OCI-LY1 (cell line): ENCODE measurements around the gene RPRD1A.
"Not testable (repeated sequence)": the region's sequence is repeated elsewhere in the genome, so short reads cannot be mapped to it uniquely, and the experiment has no call there.

Experiments
- H2AFZ ChIP-seq: fragments of 200-600 bp; sonication (generic), shearing (Covaris generic); 2 replicates; pipeline ENCODE4 v1.6.0; 2014; ENCODE audit warnings: antibody characterized with exemption, mild to moderate bottlenecking, low read length
- H3F3A ChIP-seq: fragments of 200-600 bp; sonication (generic), shearing (Covaris generic); 2 replicates; pipeline ENCODE4 v1.6.0; 2014; ENCODE audit warnings: mild to moderate bottlenecking, antibody characterized with exemption, low read length, moderate library complexity; ENCODE audit not compliant: insufficient read depth
- H3K27ac ChIP-seq: fragments of 200-600 bp; sonication (generic); 2 replicates; pipeline ENCODE4 v1.5.1; 2014; ENCODE audit warnings: low read length, mixed run types, mild to moderate bottlenecking, low read depth; ENCODE audit not compliant: poor library complexity, severe bottlenecking
- H3K27me3 ChIP-seq: fragments of 200-600 bp; sonication (generic); 2 replicates; pipeline ENCODE4 v1.6.0; 2014; ENCODE audit warnings: antibody characterized with exemption, mild to moderate bottlenecking, low read length, moderate library complexity; ENCODE audit not compliant: insufficient read depth
- H3K36me3 ChIP-seq: fragments of 200-600 bp; sonication (generic); 2 replicates; pipeline ENCODE4 v1.6.1; 2014; ENCODE audit warnings: mild to moderate bottlenecking, antibody characterized with exemption, low read length, moderate library complexity, mixed read lengths; ENCODE audit not compliant: insufficient read depth
- H3K4me1 ChIP-seq: fragments of 200-600 bp; sonication (generic); 2 replicates; pipeline ENCODE4 v1.5.1; 2014; ENCODE audit warnings: mild to moderate bottlenecking, low read length, moderate library complexity; ENCODE audit not compliant: insufficient read depth, severe bottlenecking
- H3K4me2 ChIP-seq: fragments of 200-600 bp; sonication (generic), shearing (Covaris generic); 2 replicates; pipeline ENCODE4 v1.6.1; 2014; ENCODE audit warnings: low read length
- H3K4me3 ChIP-seq: fragments of 200-600 bp; sonication (generic); 2 replicates; pipeline ENCODE4 v1.5.1; 2014; ENCODE audit warnings: low read length, low read depth, mild to moderate bottlenecking, mixed read lengths; ENCODE audit not compliant: poor library complexity, severe bottlenecking
- H3K79me2 ChIP-seq: fragments of 200-600 bp; shearing (Covaris generic); 2 replicates; pipeline ENCODE4 v1.6.1; 2016; ENCODE audit warnings: mixed run types, low read length, mixed read lengths; ENCODE audit not compliant: insufficient read depth
- H3K9ac ChIP-seq: fragments of 200-600 bp; sonication (generic), shearing (Covaris generic); 2 replicates; pipeline ENCODE4 v1.6.1; 2014; ENCODE audit warnings: mild to moderate bottlenecking, low read length, mixed read lengths
- H3K9me2 ChIP-seq: fragments of 200-600 bp; sonication (generic), shearing (Covaris generic); 2 replicates; pipeline ENCODE4 v1.6.1; 2014; ENCODE audit warnings: low read depth, mild to moderate bottlenecking, low read length, mixed read lengths
- H3K9me3 ChIP-seq: fragments of 200-600 bp; shearing (Covaris generic); 2 replicates; pipeline ENCODE4 v1.6.1; 2014; ENCODE audit warnings: low read length, mixed read lengths
- H4K20me1 ChIP-seq: fragments of 200-600 bp; sonication (generic), shearing (Covaris generic); 2 replicates; pipeline ENCODE4 v1.6.0; 2016; ENCODE audit warnings: mild to moderate bottlenecking, low read length; ENCODE audit not compliant: insufficient read depth
- CTCF ChIP-seq: fragments of 200-600 bp; sonication (generic), shearing (Covaris generic); IDR thresholded peaks from 2 replicates; pipeline ENCODE4 v1.5.1; 2017; ENCODE audit warnings: mild to moderate bottlenecking, antibody characterized with exemption, low read length, moderate library complexity, mixed read lengths
- EZH2 ChIP-seq: fragments of 200-600 bp; sonication (generic), shearing (Covaris generic); IDR thresholded peaks from 2 replicates; pipeline ENCODE4 v1.8.0; 2017; ENCODE audit warnings: borderline replicate concordance, mixed run types, mild to moderate bottlenecking, antibody characterized with exemption, low read length, moderate library complexity, mixed read lengths

The RPRD1A gene

GRCh38 chr18:35969676-35970075, 97.7 kb downstream of the RPRD1A start:
- Histone ChIP-seq H3K4me3 (no peak overlapping the region), H3K4me2 (no peak overlapping the region), H3F3A (no peaks in the 10 kb centered on the region), H3K9ac (no peak overlapping the region), H3K4me1 (peaks cover 29% of the 10 kb centered on the region), H3K27me3 (no peaks in the 10 kb centered on the region), H3K27ac (no peak overlapping the region), H2AFZ (no peak overlapping the region), H3K9me3 (no peaks in the 10 kb centered on the region), H3K79me2 (peaks cover 8% of the 10 kb centered on the region), H3K36me3 (peaks cover 7% of the 10 kb centered on the region), H4K20me1 (no peaks in the 10 kb centered on the region), H3K9me2 (no peaks in the 10 kb centered on the region)
- TF ChIP-seq CTCF, result no peak
- no peak for TF ChIP-seq EZH2

GRCh38 chr18:35968278-35968880, 99.0 kb downstream of the RPRD1A start:
- Histone ChIP-seq H2AFZ (no peak overlapping the region), H3K4me2 (no peak overlapping the region), H3K9me2 (no peaks in the 10 kb centered on the region), H3K79me2 (peaks cover 7% of the 10 kb centered on the region), H3K4me3 (no peak overlapping the region), H3K4me1 (peaks cover 18% of the 10 kb centered on the region), H3K27me3 (no peaks in the 10 kb centered on the region), H4K20me1 (no peaks in the 10 kb centered on the region), H3K9me3 (no peaks in the 10 kb centered on the region), H3K9ac (no peak overlapping the region), H3K27ac (no peak overlapping the region), H3K36me3 (no peaks in the 10 kb centered on the region; the same call in 1 of the 2 replicates), H3F3A (no peaks in the 10 kb centered on the region)
- TF ChIP-seq EZH2, result no peak
- TF ChIP-seq CTCF, result no peak

GRCh38 chr18:35967866-35968265, 99.5 kb downstream of the RPRD1A start:
- not testable (repeated sequence) for H3K79me2 ChIP-seq, H3K4me2 ChIP-seq, H3K9me2 ChIP-seq

GRCh38 chr18:35964319-35964718, 103.0 kb downstream of the RPRD1A start:
- Histone ChIP-seq H3K9me3 (no peaks in the 10 kb centered on the region), H4K20me1 (no peaks in the 10 kb centered on the region), H3K9ac (no peak overlapping the region), H2AFZ (no peak overlapping the region), H3K4me3 (no peak overlapping the region), H3F3A (no peaks in the 10 kb centered on the region), H3K4me1 (no peaks in the 10 kb centered on the region), H3K9me2 (no peaks in the 10 kb centered on the region), H3K27me3 (no peaks in the 10 kb centered on the region), H3K79me2 (no peaks in the 10 kb centered on the region), H3K27ac (no peak overlapping the region), H3K4me2 (no peak overlapping the region), H3K36me3 (no peaks in the 10 kb centered on the region; the same call in 1 of the 2 replicates)
- TF ChIP-seq EZH2 (no peak), CTCF (no peak)

More at GRCh38 chr18:35967866-35968265, 99.5 kb downstream of the RPRD1A start:
- H3F3A ChIP-seq, H2AFZ ChIP-seq, H3K9ac ChIP-seq, H3K36me3 ChIP-seq, H3K9me3 ChIP-seq, H4K20me1 ChIP-seq, H3K27me3 ChIP-seq, H3K27ac ChIP-seq, H3K4me3 ChIP-seq: not testable (repeated sequence)
- H3K4me1 ChIP-seq, result peaks cover 14% of the 10 kb centered on the region
